HepG2 (cell line): ENCODE results near the gene LINC00237. TPM values are rescaled to one million over a fixed set of nuclear protein-coding genes. Genes with fewer than 3 reads are reported as not detected.

ENCODE experiments used
- ATAC-seq: fragments of 200-7000 bp; cut with Tn5 transposase; 3 replicates; pipeline ENCODE4 v1.9.1; 2020; ENCODE audit warnings: mild to moderate bottlenecking, moderate library complexity
- Bru-seq: library from RNA; stranded (reverse); fragments of 400-500 nt; gene quantifications from one replicate; lab custom pipeline; 2021; lab: Mats Ljungman, UMichigan
- BruChase-seq, 2 experiments: library from RNA; stranded (reverse); fragments of 400-500 nt; gene quantifications; one replicate each; lab custom pipeline; 2021; lab: Mats Ljungman, UMichigan
- BruUV-seq: library from RNA; stranded (reverse); fragments of 400-500 nt; replicated peaks from 2 replicates; lab custom pipeline; 2021; lab: Mats Ljungman, UMichigan
- CTCF ChIA-PET: fragments of 300-600 bp; formaldehyde crosslinking; extraction: SDS; loops from one replicate; lab custom pipeline; 2021; ENCODE audit warnings: low total read pairs, inconsistent platforms, low intra/inter-chr PET ratio; lab: Yijun Ruan, JAX
- POLR2A ChIA-PET: fragments of 350-600 bp; sonication (Branson Sonifier 250); formaldehyde crosslinking; loops from one replicate; lab custom pipeline; 2020; ENCODE audit warnings: antibody characterized with exemption, inconsistent platforms; lab: Yijun Ruan, JAX
- DNase-seq: peaks from one replicate; pipeline ENCODE4 v3.0.0-alpha.2; 2015; ENCODE audit warnings: low spot score
- FAIRE-seq: peaks from 3 replicates; lab custom pipeline; 2011; peaks lifted over from hg19 to GRCh38; lab: Jason Lieb, UNC
- H2AFZ ChIP-seq: one replicate; pipeline ENCODE4 v1.6.1; 2011; ENCODE audit warnings: low read length, inconsistent platforms
- H3K27ac ChIP-seq: fragments of 300-600 bp; 3 replicates; pipeline ENCODE4 v1.8.0; 2011; ENCODE audit warnings: mixed run types, mild to moderate bottlenecking, mixed read lengths, low read length, inconsistent platforms; ENCODE audit not compliant: insufficient read depth; ENCODE audit errors: extremely low read length
- H3K27me3 ChIP-seq, 2 experiments: fragments of 200-600 bp in 1 of 2; 2 replicates in 1 of 2; 3 replicates in 1 of 2; pipeline versions ENCODE4 v1.6.0 to v1.8.0; 2011; ENCODE audit warnings: low read length in 2 of 2, mild to moderate bottlenecking in 2 of 2, moderate library complexity in 2 of 2, inconsistent platforms in 1 of 2; ENCODE audit not compliant: insufficient read depth in 2 of 2, control insufficient read depth in 1 of 2
- H3K36me3 ChIP-seq, 2 experiments: fragments of 200-600 bp in 1 of 2; replicated peaks in 1 of 2; 2 replicates in 1 of 2; 3 replicates in 1 of 2; pipeline versions ENCODE4 v1.5.1 to v1.8.0; 2011; ENCODE audit warnings: low read length in 2 of 2, inconsistent platforms in 1 of 2; ENCODE audit not compliant: insufficient read depth in 2 of 2, control insufficient read depth in 1 of 2
- H3K4me1 ChIP-seq: 2 replicates; pipeline ENCODE4 v1.5.1; 2012; ENCODE audit warnings: low read length, inconsistent platforms; ENCODE audit not compliant: insufficient read depth
- H3K4me2 ChIP-seq: 2 replicates; pipeline ENCODE4 v1.6.0; 2011; ENCODE audit warnings: low read depth, low read length, inconsistent platforms
- H3K4me3 ChIP-seq, 3 experiments: fragments of 200-600 bp in 1 of 3; sonication (generic), shearing (Covaris generic) in 1 of 3; replicated peaks in 1 of 3; 2 replicates each; pipeline ENCODE4 v1.5.1; 2011 to 2016; ENCODE audit warnings: low read length in 3 of 3, inconsistent platforms in 2 of 3, low read depth in 2 of 3, mild to moderate bottlenecking in 2 of 3, control low read depth in 1 of 3, mixed read lengths in 1 of 3; ENCODE audit not compliant: insufficient read depth in 1 of 3
- H3K79me2 ChIP-seq: one replicate; pipeline ENCODE4 v1.6.1; 2011; ENCODE audit warnings: low read length, inconsistent platforms; ENCODE audit not compliant: insufficient read depth
- H3K9ac ChIP-seq: 2 replicates; pipeline ENCODE4 v1.6.0; 2011; ENCODE audit warnings: mild to moderate bottlenecking, low read depth, low read length, inconsistent platforms; ENCODE audit not compliant: insufficient read depth
- H3K9me3 ChIP-seq: 2 replicates; pipeline ENCODE4 v1.5.1; 2012; ENCODE audit warnings: mild to moderate bottlenecking, low read length
- H4K20me1 ChIP-seq: 2 replicates; pipeline ENCODE4 v1.6.0; 2011; ENCODE audit warnings: inconsistent platforms, mild to moderate bottlenecking, low read length, moderate library complexity; ENCODE audit not compliant: insufficient read depth
- CENPBD1 ChIP-seq: sonication (generic); formaldehyde crosslinking; IDR thresholded peaks from 2 replicates; pipeline ENCODE4 v1.8.0; 2022; ENCODE audit warnings: missing genetic modification reagents, low read depth, mild to moderate bottlenecking, borderline replicate concordance
- ETV5 ChIP-seq: IDR thresholded peaks from 2 replicates; pipeline ENCODE4 v1.6.1; 2018; ENCODE audit warnings: missing biosample characterization, missing genetic modification reagents, inconsistent platforms, borderline replicate concordance
- FOXM1 ChIP-seq: sonication (generic); formaldehyde crosslinking; IDR thresholded peaks from 2 replicates; pipeline ENCODE4 v1.5.0; 2020; ENCODE audit warnings: missing genetic modification reagents
- NCOA5 ChIP-seq: sonication (generic); formaldehyde crosslinking; IDR thresholded peaks from 2 replicates; pipeline ENCODE4 v1.4.0; 2020; ENCODE audit warnings: missing genetic modification reagents
- NFKBIZ ChIP-seq: IDR thresholded peaks from 2 replicates; pipeline ENCODE4 v1.6.1; 2018; ENCODE audit warnings: missing genetic modification reagents, missing compliant biosample characterization
- NFYC ChIP-seq: IDR thresholded peaks from 2 replicates; pipeline ENCODE4 v1.6.1; 2016; ENCODE audit warnings: missing genetic modification reagents, missing compliant biosample characterization
- PHF5A ChIP-seq: IDR thresholded peaks from one replicate; pipeline ENCODE4 v1.6.1; 2018; ENCODE audit warnings: low read depth, missing genetic modification reagents; ENCODE audit not compliant: unreplicated experiment
- RARG ChIP-seq: sonication (generic); formaldehyde crosslinking; IDR thresholded peaks from 2 replicates; pipeline ENCODE4 v1.4.0; 2020; ENCODE audit warnings: low read depth, mild to moderate bottlenecking, missing genetic modification reagents
- TBX3 ChIP-seq: fragments of 450-650 bp; IDR thresholded peaks from 2 replicates; pipeline ENCODE4 v1.6.1; 2017; ENCODE audit warnings: antibody characterized with exemption, mild to moderate bottlenecking, inconsistent platforms, borderline replicate concordance
- TFE3 ChIP-seq: IDR thresholded peaks from 2 replicates; pipeline ENCODE4 v1.6.1; 2016
- THAP11 ChIP-seq: IDR thresholded peaks from 2 replicates; pipeline ENCODE4 v1.6.1; 2016; ENCODE audit warnings: missing biosample characterization, missing genetic modification reagents
- WIZ ChIP-seq: sonication (generic); formaldehyde crosslinking; IDR thresholded peaks from 2 replicates; pipeline ENCODE4 v1.5.1; 2020; ENCODE audit warnings: mild to moderate bottlenecking, missing genetic modification reagents
- ZNF605 ChIP-seq: sonication (generic); formaldehyde crosslinking; IDR thresholded peaks from 2 replicates; pipeline ENCODE4 v1.8.0; 2022; ENCODE audit warnings: mild to moderate bottlenecking, missing genetic modification reagents
- ZNF709 ChIP-seq: sonication (generic); formaldehyde crosslinking; IDR thresholded peaks from 2 replicates; pipeline ENCODE4 v1.5.0; 2020; ENCODE audit warnings: mild to moderate bottlenecking, missing genetic modification reagents
- ZNF747 ChIP-seq: sonication (generic); formaldehyde crosslinking; IDR thresholded peaks from 2 replicates; pipeline ENCODE4 v1.8.1; 2023; ENCODE audit warnings: missing genetic modification reagents, mild to moderate bottlenecking, borderline replicate concordance
- WGBS: methylation state at CpG from one replicate; pipeline ENCODE4 v1.1.6; 2017; ENCODE audit warnings: low lambda C conversion rate; 5-methylcytosine and 5-hydroxymethylcytosine counted together
- in situ Hi-C: cut with HindIII; loops from 2 replicates; pipeline ENCODE4 v1.10.0; 2017; ENCODE audit warnings: low pct_unique_long_range_greater_than_20kb; ENCODE audit not compliant: extremely low pct_ligation_motif_present
- intact Hi-C: fragments of 100-400 bp; cut with micrococcal nuclease; formaldehyde crosslinking; loops from one replicate; pipeline ENCODE4 v1.10.0; 2022; ENCODE audit not compliant: unreplicated experiment
- long read RNA-seq, 2 experiments: library from RNA in 1 of 2; library from polyadenylated mRNA in 1 of 2; stranded (forward) in 1 of 2; unstranded in 1 of 2; transcript quantifications; one replicate each; pipeline ENCODE4 v2.0.0, GENCODE V29; 2019 to 2022
- polyA minus RNA-seq, 3 experiments: library from RNA; depleted of rRNA, polyadenylated mRNA; stranded (reverse); fragments of >200 nt; gene quantifications; 2 replicates each; pipeline ENCODE4 v1.2.3, GENCODE V29; 2011; ENCODE audit warnings: low replicate concordance in 1 of 3
- polyA plus RNA-seq, 8 experiments: library from polyadenylated mRNA; depleted of rRNA in 3 of 8; stranded (reverse) in 7 of 8; unstranded in 1 of 8; fragments of >200 nt; fragmentation: Illumina TruSeq in 4 of 8; extraction: Trizol in 4 of 8; gene quantifications; 2 replicates each; pipeline versions ENCODE4 v1.2.1 to v1.2.3, GENCODE V29; 2011 to 2016; ENCODE audit warnings: low read depth in 4 of 8, missing spikeins in 1 of 8, mixed read lengths in 1 of 8; ENCODE audit not compliant: insufficient read depth in 1 of 8
- total RNA-seq, 5 experiments: library from RNA; depleted of rRNA; stranded (reverse); fragments of >200 nt; fragmentation: Illumina TruSeq; extraction: Trizol; gene quantifications; 2 replicates each; pipeline ENCODE4 v1.2.3, GENCODE V29; 2016; ENCODE audit warnings: low read depth in 1 of 5

The LINC00237 gene
- total RNA-seq (2016; rRNA removed; fragmentation: Illumina TruSeq; extraction: Trizol) (not detected in 2 replicates), polyA plus RNA-seq (2011; rRNA removed) (not detected in 2 replicates), polyA minus RNA-seq (2011; rRNA and poly(A)+ RNA removed; ENCODE audit: low replicate concordance) (not detected in 2 replicates), Bru-seq, nascent RNA (percentile 9 among the genes with signal in this experiment), BruChase-seq, experiment 1, labeled RNA remaining after a 6-hour chase (percentile 9 among the genes with signal in this experiment), BruChase-seq, experiment 2, labeled RNA remaining after a 2-hour chase (not detected)
- total RNA-seq (2016; cell fraction: cytosol; rRNA removed; fragmentation: Illumina TruSeq; extraction: Trizol; ENCODE audit: low read depth), result not detected in 2 replicates
- total RNA-seq (2016; cell fraction: insoluble cytoplasmic fraction; rRNA removed; fragmentation: Illumina TruSeq; extraction: Trizol), result not detected in 2 replicates
- total RNA-seq (2016; cell fraction: membrane; rRNA removed; fragmentation: Illumina TruSeq; extraction: Trizol), result not detected in 2 replicates
- total RNA-seq (2016; cell fraction: nucleus; rRNA removed; fragmentation: Illumina TruSeq; extraction: Trizol), result not detected in 2 replicates
- not detected in 2 replicates for polyA plus RNA-seq (2011; cell fraction: cytosol; rRNA removed)
- not detected in 2 replicates for polyA plus RNA-seq (2011; cell fraction: nucleus; rRNA removed)
- not detected in 2 replicates for polyA plus RNA-seq (2012)
- not detected in 2 replicates for polyA plus RNA-seq (2016; cell fraction: cytosol; fragmentation: Illumina TruSeq; extraction: Trizol; ENCODE audit: low read depth)
- not detected in 2 replicates for polyA plus RNA-seq (2016; cell fraction: insoluble cytoplasmic fraction; fragmentation: Illumina TruSeq; extraction: Trizol; ENCODE audit: low read depth)
- polyA plus RNA-seq (2016; cell fraction: membrane; fragmentation: Illumina TruSeq; extraction: Trizol; ENCODE audit: low read depth), result not detected in 2 replicates
- not detected in 2 replicates for polyA plus RNA-seq (2016; cell fraction: nucleus; fragmentation: Illumina TruSeq; extraction: Trizol; ENCODE audit: insufficient read depth, low read depth)
- polyA minus RNA-seq (2011; cell fraction: cytosol; rRNA and poly(A)+ RNA removed), result not detected in 2 replicates
- polyA minus RNA-seq (2011; cell fraction: nucleus; rRNA and poly(A)+ RNA removed), result not detected in 2 replicates
- long read RNA-seq, experiment 1, result 0 reads
- long read RNA-seq, experiment 2, result 0 reads

- Histone ChIP-seq H3K9ac (no peak within 1 kb of the TSS), H3K9me3 (no peaks in the 10 kb centered on the region), H3K36me3 (no peaks in the 10 kb centered on the region), H3K27me3 (no peaks in the 10 kb centered on the region; a peak in 1 of 5 replicates), H3K4me1 (no peaks in the 10 kb centered on the region)
- intact Hi-C loops, result no loop called here
- CTCF ChIA-PET, result no interaction called here
- 85% methylated on average over 43 of the region's 43 CpGs for WGBS
- TF ChIP-seq ZNF605 (CRISPR knock-in tag) (no peak), PHF5A (CRISPR knock-in tag) (no peak), FOXM1 (CRISPR knock-in tag) (no peak), THAP11 (CRISPR knock-in tag) (no peak), ETV5 (no peak), RARG (CRISPR knock-in tag) (no peak), TBX3 (no peak), WIZ (CRISPR knock-in tag) (no peak), ZNF747 (no peak), ZNF709 (CRISPR knock-in tag) (no peak), TFE3 (CRISPR knock-in tag) (no peak), NFYC (no peak), NFKBIZ (CRISPR knock-in tag) (no peak), CENPBD1 (CRISPR knock-in tag) (no peak), NCOA5 (CRISPR knock-in tag) (no peak)
- TF ChIP-seq, all 625 proteins: peak for 0
- no peak within 1 kb of the TSS for H3K4me2 ChIP-seq
- DNase-seq (no peak), FAIRE-seq (no peak), ATAC-seq (no peak)
- no peak within 1 kb of the TSS for H3K4me3 ChIP-seq
- POLR2A ChIA-PET, result no interaction called here
- H3K79me2 ChIP-seq, result no peaks in the 10 kb centered on the region
- no TSS peak for BruUV-seq
- no peak within 1 kb of the TSS for H3K27ac ChIP-seq
- H2AFZ ChIP-seq, result no peak within 1 kb of the TSS
- H4K20me1 ChIP-seq, result no peaks in the 10 kb centered on the region
- in situ Hi-C loops, result no loop called here
Observed at GRCh38 chr20:21106171-21107017, at the start of gene LINC00237. LINC00237 (minus strand) TSS chr20:21106358.
